GM23338 (cell line): ENCODE results near the gene IRF2BP1. TPM values are rescaled to one million over a fixed set of nuclear protein-coding genes. Genes with fewer than 3 reads are reported as not detected.
"Not testable (repeated sequence)": the region's sequence is repeated elsewhere in the genome, so short reads cannot be mapped to it uniquely, and the experiment has no call there.

Experiments used
- ATAC-seq: fragments of 200-7000 bp; cut with Tn5 transposase; 3 replicates; pipeline ENCODE4 v1.9.1; 2020
- DNase-seq: peaks from one replicate; pipeline ENCODE4 v3.0.0-alpha.2; 2015; ENCODE audit warnings: low spot score
- H2AFZ ChIP-seq: fragments of 200-600 bp; sonication (generic); 2 replicates; pipeline ENCODE4 v1.8.0; 2016; ENCODE audit warnings: antibody characterized with exemption, mild to moderate bottlenecking, moderate library complexity
- H3F3A ChIP-seq: fragments of 200-600 bp; sonication (generic); replicated peaks from 2 replicates; pipeline ENCODE4 v1.8.0; 2017; ENCODE audit warnings: antibody characterized with exemption, mixed run types, low read depth
- H3K27ac ChIP-seq: fragments of 200-600 bp; sonication (generic); 2 replicates; pipeline ENCODE4 v1.6.1; 2016; ENCODE audit warnings: low read depth
- H3K27me3 ChIP-seq: fragments of 200-600 bp; sonication (generic); 2 replicates; pipeline ENCODE4 v1.8.0; 2016; ENCODE audit warnings: mild to moderate bottlenecking, mixed run types, moderate library complexity; ENCODE audit not compliant: insufficient read depth
- H3K36me3 ChIP-seq: fragments of 200-600 bp; sonication (generic); 2 replicates; pipeline ENCODE4 v1.8.0; 2016; ENCODE audit warnings: mild to moderate bottlenecking; ENCODE audit not compliant: insufficient read depth
- H3K4me1 ChIP-seq: fragments of 200-600 bp; sonication (generic); 2 replicates; pipeline ENCODE4 v1.8.0; 2016; ENCODE audit warnings: mild to moderate bottlenecking, moderate library complexity; ENCODE audit not compliant: insufficient read depth
- H3K4me2 ChIP-seq: fragments of 200-600 bp; sonication (generic); 2 replicates; pipeline ENCODE4 v1.7.1; 2017; ENCODE audit warnings: mixed run types
- H3K4me3 ChIP-seq: fragments of 200-600 bp; sonication (generic); 2 replicates; pipeline ENCODE4 v1.6.1; 2016; ENCODE audit warnings: mixed run types
- H3K79me2 ChIP-seq: fragments of 200-600 bp; sonication (generic); replicated peaks from 2 replicates; pipeline ENCODE4 v1.8.0; 2017; ENCODE audit warnings: mild to moderate bottlenecking; ENCODE audit not compliant: insufficient read depth
- H3K9me2 ChIP-seq: fragments of 200-600 bp; sonication (generic); 2 replicates; pipeline ENCODE4 v1.8.0; 2017; ENCODE audit not compliant: insufficient read depth
- H4K20me1 ChIP-seq: fragments of 200-600 bp; sonication (generic); replicated peaks from 2 replicates; pipeline ENCODE4 v1.8.0; 2017; ENCODE audit warnings: mild to moderate bottlenecking; ENCODE audit not compliant: insufficient read depth
- H3K27ac Mint-ChIP-seq: 2 replicates; pipeline ENCODE4 v1.8.0; 2020; ENCODE audit warnings: inconsistent platforms, mild to moderate bottlenecking, moderate library complexity, mixed read lengths
- H3K27me3 Mint-ChIP-seq: 3 replicates; pipeline ENCODE4 v1.8.0; 2022; ENCODE audit warnings: low read depth, mild to moderate bottlenecking, moderate library complexity, mixed read lengths, inconsistent platforms; ENCODE audit not compliant: insufficient read depth, poor library complexity
- H3K36me3 Mint-ChIP-seq: 3 replicates; pipeline ENCODE4 v1.8.0; 2021; ENCODE audit warnings: low read depth, mild to moderate bottlenecking, inconsistent platforms, moderate library complexity, mixed read lengths
- H3K4me1 Mint-ChIP-seq: 3 replicates; pipeline ENCODE4 v1.8.0; 2020; ENCODE audit warnings: mild to moderate bottlenecking, inconsistent platforms, mixed read lengths
- H3K4me3 Mint-ChIP-seq: 3 replicates; pipeline ENCODE4 v1.8.0; 2021; ENCODE audit warnings: moderate library complexity, mild to moderate bottlenecking, inconsistent platforms, mixed read lengths
- H3K9me3 Mint-ChIP-seq: 3 replicates; pipeline ENCODE4 v1.8.0; 2020; ENCODE audit warnings: moderate library complexity, mild to moderate bottlenecking, inconsistent platforms, mixed read lengths
- CREB1 ChIP-seq: fragments of 250-450 bp; sonication (Bioruptor Pico); IDR thresholded peaks from 2 replicates; pipeline ENCODE4 v1.5.0; 2020; ENCODE audit warnings: low read depth, mild to moderate bottlenecking, moderate library complexity
- NANOG ChIP-seq: IDR thresholded peaks from 2 replicates; pipeline ENCODE4 v1.6.1; 2016; ENCODE audit warnings: antibody characterized with exemption, borderline replicate concordance
- POLR2AphosphoS5 ChIP-seq: IDR thresholded peaks from 2 replicates; pipeline ENCODE4 v1.6.1; 2016; ENCODE audit warnings: antibody characterized with exemption, low read depth
- STAT1 ChIP-seq: IDR thresholded peaks from one replicate; pipeline ENCODE4 v1.6.1; 2016; ENCODE audit warnings: antibody characterized with exemption; ENCODE audit not compliant: unreplicated experiment
- ZNF114 ChIP-seq: fragments of 250-450 bp; sonication (Bioruptor Pico); IDR thresholded peaks from 2 replicates; pipeline ENCODE4 v1.5.0; 2020; ENCODE audit warnings: mild to moderate bottlenecking, moderate library complexity
- ZNF331 ChIP-seq: fragments of 250-450 bp; sonication (Bioruptor Pico); IDR thresholded peaks from 2 replicates; pipeline ENCODE4 v1.5.0; 2020; ENCODE audit warnings: low read depth, mild to moderate bottlenecking, moderate library complexity
- polyA plus RNA-seq: library from polyadenylated mRNA; unstranded; fragments of >200 nt; fragmentation: Nextera tagmentation; extraction: Ambion mirVana; gene quantifications from 2 replicates; pipeline ENCODE4 v1.2.1, GENCODE V29; 2016
- total RNA-seq: library from RNA; depleted of rRNA; stranded (reverse); fragments of >200 nt; shearing (Covaris generic); gene quantifications from 2 replicates; pipeline ENCODE4 v1.2.3, GENCODE V29; 2014
- TF ChIP-seq, protein P1 (sequence below): IDR thresholded peaks from 2 replicates; pipeline ENCODE4 v1.6.1; 2016; ENCODE audit warnings: antibody characterized with exemption
- TF ChIP-seq, protein P2 (sequence below), 2 experiments: fragments of 200-600 bp in 1 of 2; sonication (generic) in 1 of 2; conservative IDR thresholded peaks; 2 replicates each; pipeline versions ENCODE4 v1.5.1 to v1.6.1; 2016 to 2017; ENCODE audit warnings: antibody characterized with exemption in 2 of 2, low read depth in 2 of 2, mild to moderate bottlenecking in 2 of 2, moderate library complexity in 1 of 2
- TF ChIP-seq, protein P3 (sequence below): fragments of 250-450 bp; sonication (Bioruptor Pico); IDR thresholded peaks from 2 replicates; pipeline ENCODE4 v1.5.0; 2020; ENCODE audit warnings: mild to moderate bottlenecking, moderate library complexity
- TF ChIP-seq, protein P4 (sequence below): IDR thresholded peaks from one replicate; pipeline ENCODE4 v1.6.1; 2018; ENCODE audit warnings: antibody characterized with exemption; ENCODE audit not compliant: unreplicated experiment

Gene IRF2BP1
- total and polyA plus RNA-seq, 2 experiments from 2014 or later = 10.4 to 41.6 TPM

DNA sequence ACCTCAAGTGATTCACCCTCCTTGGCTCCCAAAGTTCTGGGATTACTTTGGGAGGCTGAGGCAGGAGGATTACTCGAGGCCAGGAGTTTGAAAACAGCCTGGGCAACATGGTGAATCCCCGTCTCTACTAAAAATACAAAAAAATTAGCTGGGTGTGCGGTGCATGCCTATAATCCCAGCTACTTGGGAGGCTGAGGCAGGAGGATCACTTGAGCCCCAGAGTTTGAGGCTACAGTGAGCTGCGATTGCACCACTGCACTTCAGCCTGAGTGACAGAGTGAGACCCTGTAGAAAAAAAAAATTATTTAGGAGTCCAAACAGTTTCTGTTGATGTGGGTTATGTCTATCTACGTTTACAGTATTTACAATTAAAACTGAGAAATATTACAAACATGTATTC, 15.1 kb downstream of the IRF2BP1 start:
- Mint-ChIP-seq H3K27me3 (peaks cover 16% of the 10 kb centered on the region), H3K4me3 (no peak overlapping the region), H3K27ac (no peak overlapping the region), H3K9me3 (no peaks in the 10 kb centered on the region), H3K36me3 (peaks cover 20% of the 10 kb centered on the region), H3K4me1 (peaks cover 34% of the 10 kb centered on the region)
- 0 out of 2 replicates have a peak, but pooled peaks cover 4% of the 10 kb centered on the region for H3K9me2 ChIP-seq
- H3F3A ChIP-seq = peaks cover 6% of the 10 kb centered on the region; the same call in 1 of the 2 replicates
- no peak overlapping the region for H3K27ac ChIP-seq
- peaks cover 32% of the 10 kb centered on the region for H3K79me2 ChIP-seq
- no peak overlapping the region for H3K4me2 ChIP-seq
- no peak overlapping the region for H3K4me3 ChIP-seq
- peaks cover 17% of the 10 kb centered on the region for H3K4me1 ChIP-seq
- H4K20me1 ChIP-seq = peaks cover 5% of the 10 kb centered on the region; the same call in 1 of the 2 replicates
- ATAC-seq = no peak
- TF ChIP-seq, protein P1, sequence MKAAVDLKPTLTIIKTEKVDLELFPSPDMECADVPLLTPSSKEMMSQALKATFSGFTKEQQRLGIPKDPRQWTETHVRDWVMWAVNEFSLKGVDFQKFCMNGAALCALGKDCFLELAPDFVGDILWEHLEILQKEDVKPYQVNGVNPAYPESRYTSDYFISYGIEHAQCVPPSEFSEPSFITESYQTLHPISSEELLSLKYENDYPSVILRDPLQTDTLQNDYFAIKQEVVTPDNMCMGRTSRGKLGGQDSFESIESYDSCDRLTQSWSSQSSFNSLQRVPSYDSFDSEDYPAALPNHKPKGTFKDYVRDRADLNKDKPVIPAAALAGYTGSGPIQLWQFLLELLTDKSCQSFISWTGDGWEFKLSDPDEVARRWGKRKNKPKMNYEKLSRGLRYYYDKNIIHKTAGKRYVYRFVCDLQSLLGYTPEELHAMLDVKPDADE = no peak
- TF ChIP-seq STAT1 (no peak), POLR2AphosphoS5 (no peak), ZNF331 (CRISPR knock-in tag) (no peak), ZNF114 (no peak), NANOG (no peak), CREB1 (no peak)
- TF ChIP-seq, protein P2, sequence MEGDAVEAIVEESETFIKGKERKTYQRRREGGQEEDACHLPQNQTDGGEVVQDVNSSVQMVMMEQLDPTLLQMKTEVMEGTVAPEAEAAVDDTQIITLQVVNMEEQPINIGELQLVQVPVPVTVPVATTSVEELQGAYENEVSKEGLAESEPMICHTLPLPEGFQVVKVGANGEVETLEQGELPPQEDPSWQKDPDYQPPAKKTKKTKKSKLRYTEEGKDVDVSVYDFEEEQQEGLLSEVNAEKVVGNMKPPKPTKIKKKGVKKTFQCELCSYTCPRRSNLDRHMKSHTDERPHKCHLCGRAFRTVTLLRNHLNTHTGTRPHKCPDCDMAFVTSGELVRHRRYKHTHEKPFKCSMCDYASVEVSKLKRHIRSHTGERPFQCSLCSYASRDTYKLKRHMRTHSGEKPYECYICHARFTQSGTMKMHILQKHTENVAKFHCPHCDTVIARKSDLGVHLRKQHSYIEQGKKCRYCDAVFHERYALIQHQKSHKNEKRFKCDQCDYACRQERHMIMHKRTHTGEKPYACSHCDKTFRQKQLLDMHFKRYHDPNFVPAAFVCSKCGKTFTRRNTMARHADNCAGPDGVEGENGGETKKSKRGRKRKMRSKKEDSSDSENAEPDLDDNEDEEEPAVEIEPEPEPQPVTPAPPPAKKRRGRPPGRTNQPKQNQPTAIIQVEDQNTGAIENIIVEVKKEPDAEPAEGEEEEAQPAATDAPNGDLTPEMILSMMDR (conservative IDR thresholded peaks at IDR 0.05; ENCODE audit: low read depth in 2 of 2) = no peak
- TF ChIP-seq, protein P3, sequence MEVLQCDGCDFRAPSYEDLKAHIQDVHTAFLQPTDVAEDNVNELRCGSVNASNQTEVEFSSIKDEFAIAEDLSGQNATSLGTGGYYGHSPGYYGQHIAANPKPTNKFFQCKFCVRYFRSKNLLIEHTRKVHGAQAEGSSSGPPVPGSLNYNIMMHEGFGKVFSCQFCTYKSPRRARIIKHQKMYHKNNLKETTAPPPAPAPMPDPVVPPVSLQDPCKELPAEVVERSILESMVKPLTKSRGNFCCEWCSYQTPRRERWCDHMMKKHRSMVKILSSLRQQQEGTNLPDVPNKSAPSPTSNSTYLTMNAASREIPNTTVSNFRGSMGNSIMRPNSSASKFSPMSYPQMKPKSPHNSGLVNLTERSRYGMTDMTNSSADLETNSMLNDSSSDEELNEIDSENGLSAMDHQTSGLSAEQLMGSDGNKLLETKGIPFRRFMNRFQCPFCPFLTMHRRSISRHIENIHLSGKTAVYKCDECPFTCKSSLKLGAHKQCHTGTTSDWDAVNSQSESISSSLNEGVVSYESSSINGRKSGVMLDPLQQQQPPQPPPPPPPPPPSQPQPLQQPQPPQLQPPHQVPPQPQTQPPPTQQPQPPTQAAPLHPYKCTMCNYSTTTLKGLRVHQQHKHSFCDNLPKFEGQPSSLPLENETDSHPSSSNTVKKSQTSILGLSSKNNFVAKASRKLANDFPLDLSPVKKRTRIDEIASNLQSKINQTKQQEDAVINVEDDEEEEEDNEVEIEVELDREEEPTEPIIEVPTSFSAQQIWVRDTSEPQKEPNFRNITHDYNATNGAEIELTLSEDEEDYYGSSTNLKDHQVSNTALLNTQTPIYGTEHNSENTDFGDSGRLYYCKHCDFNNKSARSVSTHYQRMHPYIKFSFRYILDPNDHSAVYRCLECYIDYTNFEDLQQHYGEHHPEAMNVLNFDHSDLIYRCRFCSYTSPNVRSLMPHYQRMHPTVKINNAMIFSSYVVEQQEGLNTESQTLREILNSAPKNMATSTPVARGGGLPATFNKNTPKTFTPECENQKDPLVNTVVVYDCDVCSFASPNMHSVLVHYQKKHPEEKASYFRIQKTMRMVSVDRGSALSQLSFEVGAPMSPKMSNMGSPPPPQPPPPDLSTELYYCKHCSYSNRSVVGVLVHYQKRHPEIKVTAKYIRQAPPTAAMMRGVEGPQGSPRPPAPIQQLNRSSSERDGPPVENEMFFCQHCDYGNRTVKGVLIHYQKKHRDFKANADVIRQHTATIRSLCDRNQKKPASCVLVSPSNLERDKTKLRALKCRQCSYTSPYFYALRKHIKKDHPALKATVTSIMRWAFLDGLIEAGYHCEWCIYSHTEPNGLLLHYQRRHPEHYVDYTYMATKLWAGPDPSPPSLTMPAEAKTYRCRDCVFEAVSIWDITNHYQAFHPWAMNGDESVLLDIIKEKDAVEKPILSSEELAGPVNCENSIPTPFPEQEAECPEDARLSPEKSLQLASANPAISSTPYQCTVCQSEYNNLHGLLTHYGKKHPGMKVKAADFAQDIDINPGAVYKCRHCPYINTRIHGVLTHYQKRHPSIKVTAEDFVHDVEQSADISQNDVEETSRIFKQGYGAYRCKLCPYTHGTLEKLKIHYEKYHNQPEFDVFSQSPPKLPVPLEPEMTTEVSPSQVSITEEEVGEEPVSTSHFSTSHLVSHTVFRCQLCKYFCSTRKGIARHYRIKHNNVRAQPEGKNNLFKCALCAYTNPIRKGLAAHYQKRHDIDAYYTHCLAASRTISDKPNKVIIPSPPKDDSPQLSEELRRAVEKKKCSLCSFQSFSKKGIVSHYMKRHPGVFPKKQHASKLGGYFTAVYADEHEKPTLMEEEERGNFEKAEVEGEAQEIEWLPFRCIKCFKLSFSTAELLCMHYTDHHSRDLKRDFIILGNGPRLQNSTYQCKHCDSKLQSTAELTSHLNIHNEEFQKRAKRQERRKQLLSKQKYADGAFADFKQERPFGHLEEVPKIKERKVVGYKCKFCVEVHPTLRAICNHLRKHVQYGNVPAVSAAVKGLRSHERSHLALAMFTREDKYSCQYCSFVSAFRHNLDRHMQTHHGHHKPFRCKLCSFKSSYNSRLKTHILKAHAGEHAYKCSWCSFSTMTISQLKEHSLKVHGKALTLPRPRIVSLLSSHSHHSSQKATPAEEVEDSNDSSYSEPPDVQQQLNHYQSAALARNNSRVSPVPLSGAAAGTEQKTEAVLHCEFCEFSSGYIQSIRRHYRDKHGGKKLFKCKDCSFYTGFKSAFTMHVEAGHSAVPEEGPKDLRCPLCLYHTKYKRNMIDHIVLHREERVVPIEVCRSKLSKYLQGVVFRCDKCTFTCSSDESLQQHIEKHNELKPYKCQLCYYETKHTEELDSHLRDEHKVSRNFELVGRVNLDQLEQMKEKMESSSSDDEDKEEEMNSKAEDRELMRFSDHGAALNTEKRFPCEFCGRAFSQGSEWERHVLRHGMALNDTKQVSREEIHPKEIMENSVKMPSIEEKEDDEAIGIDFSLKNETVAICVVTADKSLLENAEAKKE (CRISPR knock-in tag) = no peak
- TF ChIP-seq, protein P4, sequence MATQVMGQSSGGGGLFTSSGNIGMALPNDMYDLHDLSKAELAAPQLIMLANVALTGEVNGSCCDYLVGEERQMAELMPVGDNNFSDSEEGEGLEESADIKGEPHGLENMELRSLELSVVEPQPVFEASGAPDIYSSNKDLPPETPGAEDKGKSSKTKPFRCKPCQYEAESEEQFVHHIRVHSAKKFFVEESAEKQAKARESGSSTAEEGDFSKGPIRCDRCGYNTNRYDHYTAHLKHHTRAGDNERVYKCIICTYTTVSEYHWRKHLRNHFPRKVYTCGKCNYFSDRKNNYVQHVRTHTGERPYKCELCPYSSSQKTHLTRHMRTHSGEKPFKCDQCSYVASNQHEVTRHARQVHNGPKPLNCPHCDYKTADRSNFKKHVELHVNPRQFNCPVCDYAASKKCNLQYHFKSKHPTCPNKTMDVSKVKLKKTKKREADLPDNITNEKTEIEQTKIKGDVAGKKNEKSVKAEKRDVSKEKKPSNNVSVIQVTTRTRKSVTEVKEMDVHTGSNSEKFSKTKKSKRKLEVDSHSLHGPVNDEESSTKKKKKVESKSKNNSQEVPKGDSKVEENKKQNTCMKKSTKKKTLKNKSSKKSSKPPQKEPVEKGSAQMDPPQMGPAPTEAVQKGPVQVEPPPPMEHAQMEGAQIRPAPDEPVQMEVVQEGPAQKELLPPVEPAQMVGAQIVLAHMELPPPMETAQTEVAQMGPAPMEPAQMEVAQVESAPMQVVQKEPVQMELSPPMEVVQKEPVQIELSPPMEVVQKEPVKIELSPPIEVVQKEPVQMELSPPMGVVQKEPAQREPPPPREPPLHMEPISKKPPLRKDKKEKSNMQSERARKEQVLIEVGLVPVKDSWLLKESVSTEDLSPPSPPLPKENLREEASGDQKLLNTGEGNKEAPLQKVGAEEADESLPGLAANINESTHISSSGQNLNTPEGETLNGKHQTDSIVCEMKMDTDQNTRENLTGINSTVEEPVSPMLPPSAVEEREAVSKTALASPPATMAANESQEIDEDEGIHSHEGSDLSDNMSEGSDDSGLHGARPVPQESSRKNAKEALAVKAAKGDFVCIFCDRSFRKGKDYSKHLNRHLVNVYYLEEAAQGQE = no peak
- no peaks in the 10 kb centered on the region for H3K27me3 ChIP-seq
- H3K36me3 ChIP-seq = no peaks in the 10 kb centered on the region
- DNase-seq = no peak
- H2AFZ ChIP-seq = no peak overlapping the region

DNA sequence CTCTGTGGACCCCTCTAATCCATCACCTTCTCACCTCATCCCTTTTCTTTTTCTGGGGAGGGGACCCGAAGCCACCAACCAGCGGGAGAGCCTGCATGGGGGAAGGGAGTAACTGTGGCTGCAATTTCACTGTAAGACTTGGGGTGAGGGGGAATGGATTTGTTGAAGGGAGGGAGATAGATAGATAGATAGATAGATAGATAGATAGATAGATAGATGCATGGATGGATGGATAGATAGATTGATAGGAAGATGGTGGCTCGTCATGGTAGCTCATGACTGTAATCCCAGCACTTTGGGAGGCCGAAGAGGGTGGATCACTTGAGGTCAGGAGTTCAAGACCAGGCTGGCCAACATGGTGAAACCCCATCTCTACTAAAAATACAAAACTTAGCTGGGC, 18.7 kb downstream of the IRF2BP1 start:
- H2AFZ ChIP-seq, H3K27ac Mint-ChIP-seq, H3K9me2 ChIP-seq, ATAC-seq, H3K4me3 Mint-ChIP-seq, H3K9me3 Mint-ChIP-seq, H3F3A ChIP-seq, H3K27ac ChIP-seq, H3K27me3 ChIP-seq, H3K4me3 ChIP-seq, H3K36me3 Mint-ChIP-seq, H4K20me1 ChIP-seq, DNase-seq, H3K36me3 ChIP-seq: not testable (repeated sequence)
- Histone ChIP-seq H3K4me1 (peaks cover 24% of the 10 kb centered on the region), H3K79me2 (peaks cover 49% of the 10 kb centered on the region), H3K4me2 (peak overlapping the region; percentile 96; the same call in 1 of the 2 replicates)
- Mint-ChIP-seq H3K27me3 (peaks cover 30% of the 10 kb centered on the region), H3K4me1 (peaks cover 33% of the 10 kb centered on the region)
